HG02840 (cell line): ENCODE data around the gene BHLHE41.

Source experiments
- ATAC-seq: cut with Tn5 transposase; IDR thresholded peaks from one replicate; pipeline ENCODE4 v1.9.1; 2021; ENCODE audit warnings: mild to moderate bottlenecking, moderate library complexity, moderate number of reproducible peaks; ENCODE audit not compliant: unreplicated experiment, low FRiP score

The BHLHE41 gene

DNA sequence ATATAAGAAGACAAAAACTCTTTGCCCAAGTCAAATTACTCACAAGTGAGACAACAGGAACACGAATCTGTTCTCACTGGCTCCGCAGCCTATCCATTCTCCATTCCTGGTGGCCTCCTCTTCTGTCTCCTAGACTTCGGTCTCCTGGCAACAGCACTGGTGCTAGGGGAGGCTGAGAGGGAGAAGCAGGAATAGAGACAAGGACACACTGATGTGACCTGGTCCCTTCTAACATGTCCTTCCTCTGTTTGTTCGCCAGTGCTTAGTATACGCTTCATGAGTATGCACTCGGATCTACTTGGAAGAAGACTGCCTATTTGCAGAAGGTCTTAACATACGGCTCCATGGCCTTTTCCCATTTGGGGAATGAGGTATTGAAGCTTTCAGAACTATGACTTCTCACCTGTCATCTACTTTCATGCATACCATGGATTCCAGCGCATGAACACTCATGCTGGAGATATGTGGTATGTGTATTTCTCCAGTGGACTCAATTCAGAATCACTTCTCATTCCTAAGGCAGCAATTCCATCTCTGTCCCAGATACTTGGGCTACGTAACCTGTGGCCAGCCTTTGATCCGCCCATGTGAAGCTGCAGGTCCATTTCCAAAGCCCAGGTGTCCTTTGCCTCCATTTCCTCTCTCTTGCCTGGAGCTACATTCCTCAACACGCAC, 33.9 kb downstream of the BHLHE41 start:
- no peak for ATAC-seq

DNA sequence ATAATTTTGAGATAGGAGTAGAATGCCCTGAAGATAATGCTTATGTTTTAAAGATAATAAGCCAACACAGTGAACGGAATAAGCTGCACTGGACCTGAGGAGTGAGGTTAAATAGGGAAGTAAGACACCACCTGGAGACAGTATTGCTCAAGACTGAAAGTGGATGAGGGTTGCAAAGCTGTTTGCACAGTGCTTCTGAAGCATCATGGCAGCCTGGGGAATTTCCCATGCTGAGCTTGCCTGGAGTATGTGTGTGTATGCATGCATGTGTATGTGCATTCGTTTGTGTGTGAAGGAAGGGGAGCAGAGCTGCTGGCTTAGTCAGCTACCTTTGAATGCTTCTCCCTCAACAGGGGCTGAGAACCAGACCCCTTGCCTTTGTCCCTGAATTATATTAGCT, 35.8 kb downstream of the BHLHE41 start:
- ATAC-seq: peak; percentile 98

DNA sequence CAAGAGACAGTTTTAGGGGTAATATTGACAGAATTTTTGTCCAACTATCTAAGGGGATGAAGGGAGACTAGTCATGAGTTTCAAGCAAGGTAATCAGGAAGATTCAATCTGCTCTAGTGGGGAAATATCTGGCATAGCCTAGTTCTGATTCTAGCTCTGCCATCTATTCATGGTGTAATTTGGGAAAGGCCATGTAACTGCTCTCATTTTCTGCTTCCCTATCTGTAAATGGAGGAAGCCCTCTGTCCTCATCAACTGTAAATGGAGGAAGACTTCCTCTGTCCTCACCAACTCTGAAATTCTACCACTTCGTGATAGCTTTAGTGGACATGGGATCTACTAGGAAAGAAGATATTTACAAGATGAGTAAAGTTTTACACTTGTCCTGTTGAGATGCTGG, 37.9 kb downstream of the BHLHE41 start:
- ATAC-seq: no peak

DNA sequence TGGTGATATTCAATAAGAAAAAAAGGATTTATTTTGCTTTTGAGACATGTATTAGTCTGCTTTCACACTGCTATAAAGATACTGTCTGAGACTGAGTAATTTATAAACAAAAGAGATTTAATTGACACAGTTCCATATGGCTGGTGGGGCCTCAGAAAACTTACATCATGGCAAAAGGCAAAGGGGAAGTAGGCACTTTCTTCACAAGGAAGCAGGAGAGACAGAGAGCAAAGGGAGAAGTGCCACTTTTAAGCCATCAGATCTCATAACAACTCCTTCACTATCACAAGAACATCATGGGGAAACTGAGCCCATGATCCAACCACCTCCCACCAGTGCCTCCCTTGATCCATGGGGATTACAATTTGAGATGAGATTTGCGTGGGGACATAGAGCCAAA, 43.9 kb downstream of the BHLHE41 start:
- no peak for ATAC-seq

DNA sequence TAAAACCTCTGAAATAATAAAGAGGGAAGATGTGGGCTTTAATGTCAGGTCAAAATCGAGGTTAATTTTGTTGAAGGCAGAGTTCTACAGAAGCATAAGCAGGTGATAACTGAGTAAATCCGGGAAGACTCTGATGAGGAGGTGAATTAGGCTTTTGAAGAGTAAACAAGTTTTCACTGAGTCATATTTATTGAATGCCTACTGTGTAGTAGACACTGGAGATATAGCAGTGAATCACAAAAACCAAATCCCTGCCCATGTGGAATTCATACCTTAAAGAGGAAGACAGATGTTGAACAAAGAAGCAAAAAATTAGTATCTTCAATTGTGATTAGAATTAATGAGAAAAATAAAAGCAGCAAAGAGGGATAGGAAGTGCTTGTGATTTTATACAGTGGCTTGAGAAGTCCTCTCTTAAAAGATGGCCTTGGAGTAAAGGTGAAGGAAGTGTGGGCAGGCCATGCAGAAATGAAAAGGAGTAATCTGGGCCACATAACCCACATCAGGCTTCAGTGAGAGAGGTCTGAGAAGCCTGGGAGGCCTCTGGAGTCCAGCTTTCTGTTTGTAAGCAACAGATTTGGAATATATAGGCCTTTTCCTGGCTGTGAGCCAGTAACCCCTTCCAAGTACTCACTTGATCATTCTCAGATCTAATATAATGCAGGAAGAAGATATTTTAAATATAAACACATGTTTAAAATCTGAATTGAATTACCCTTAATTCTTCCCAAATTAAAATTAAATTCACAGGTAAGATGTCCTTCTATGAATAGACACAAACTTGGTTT, 46.7 kb downstream of the BHLHE41 start:
- ATAC-seq: no peak
